HG03066 (cell line): ENCODE results near the gene MAPKAPK2.
"Not testable (repeated sequence)": the region's sequence is repeated elsewhere in the genome, so short reads cannot be mapped to it uniquely, and the experiment has no call there.

Experiments
- ATAC-seq: cut with Tn5 transposase; IDR thresholded peaks from one replicate; pipeline ENCODE4 v1.9.1; 2021; ENCODE audit warnings: low read depth; ENCODE audit not compliant: unreplicated experiment

MAPKAPK2 gene

DNA sequence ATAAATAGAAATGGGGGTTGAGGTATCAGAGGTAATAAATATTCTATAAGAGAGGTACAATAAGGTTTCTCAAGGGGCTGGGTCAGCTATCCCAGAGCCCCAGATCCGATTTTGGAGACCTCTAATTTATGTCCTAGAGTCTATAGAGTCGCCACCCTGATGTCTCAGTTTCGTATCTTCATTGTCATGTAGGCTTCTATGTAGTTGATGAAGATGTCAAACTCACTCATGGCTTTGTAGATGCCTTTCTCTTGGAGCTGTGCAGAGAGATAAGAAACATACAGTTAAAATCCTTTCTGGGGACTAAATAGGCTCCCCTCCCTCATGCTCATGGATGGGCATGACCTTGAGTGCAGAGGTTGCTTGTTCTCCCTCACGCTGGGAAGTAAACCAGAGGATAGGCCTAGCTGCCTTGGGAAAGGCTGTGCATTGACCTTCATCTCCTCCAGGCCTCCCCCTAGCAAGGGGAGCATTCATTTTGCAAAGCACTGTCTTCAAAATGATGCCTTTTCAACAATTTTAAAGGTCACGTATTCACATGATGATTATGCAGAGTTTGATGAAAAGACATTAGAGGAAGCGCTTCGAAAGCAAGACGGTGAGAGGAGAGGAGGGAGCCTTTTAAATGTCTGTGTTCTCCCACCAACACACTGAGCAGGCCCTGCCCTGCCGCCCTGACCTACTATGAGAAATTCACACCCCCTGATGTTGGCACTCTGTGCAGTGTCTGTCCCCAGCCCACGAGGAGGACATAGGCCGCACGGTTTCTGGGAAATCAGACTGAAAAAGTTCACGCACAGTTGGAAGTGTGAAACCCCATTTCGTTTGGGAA lies 84.0 kb downstream of the MAPKAPK2 start:
- peak; percentile 7 for ATAC-seq

DNA sequence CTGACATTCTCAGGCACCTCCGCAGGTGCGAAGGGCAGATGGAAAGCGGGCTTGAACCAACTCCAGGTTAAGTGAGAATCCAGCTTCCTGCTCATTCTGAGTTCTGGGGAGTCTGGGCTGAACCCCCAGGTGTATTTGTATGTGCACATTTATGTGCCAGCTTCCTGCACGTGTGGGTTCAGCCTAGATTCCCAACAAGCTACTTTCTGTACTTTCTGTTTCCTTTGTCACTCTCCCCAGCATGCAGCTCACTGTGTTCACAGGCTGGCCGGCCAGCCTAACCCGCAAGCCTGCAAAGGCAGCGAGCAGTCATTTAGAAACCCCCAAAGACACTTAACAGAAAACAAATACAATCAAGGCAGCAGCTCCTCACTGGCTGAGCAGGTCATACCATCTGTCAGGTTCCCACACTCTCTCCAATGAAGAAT lies 84.6 kb downstream of the MAPKAPK2 start:
- peak; percentile 52 for ATAC-seq

GRCh38 chr1:206770531-206771337 lies 86.0 kb downstream of the MAPKAPK2 start, which contains the start of gene IL19:
IL19 (plus strand) TSS chr1:206770773; CDS start chr1:206836663, 65,890 bp downstream.
- ATAC-seq, result no peak

- no peak for ATAC-seq
These were observed 86.6 kb downstream of the MAPKAPK2 start for GRCh38 chr1:206771338-206771692.

GRCh38 chr1:206772243-206772937 lies 87.7 kb downstream of the MAPKAPK2 start, which contains the start of gene IL10:
IL10 (minus strand) TSS chr1:206772494; CDS start chr1:206772435, 59 bp downstream.
- ATAC-seq, result no peak

DNA sequence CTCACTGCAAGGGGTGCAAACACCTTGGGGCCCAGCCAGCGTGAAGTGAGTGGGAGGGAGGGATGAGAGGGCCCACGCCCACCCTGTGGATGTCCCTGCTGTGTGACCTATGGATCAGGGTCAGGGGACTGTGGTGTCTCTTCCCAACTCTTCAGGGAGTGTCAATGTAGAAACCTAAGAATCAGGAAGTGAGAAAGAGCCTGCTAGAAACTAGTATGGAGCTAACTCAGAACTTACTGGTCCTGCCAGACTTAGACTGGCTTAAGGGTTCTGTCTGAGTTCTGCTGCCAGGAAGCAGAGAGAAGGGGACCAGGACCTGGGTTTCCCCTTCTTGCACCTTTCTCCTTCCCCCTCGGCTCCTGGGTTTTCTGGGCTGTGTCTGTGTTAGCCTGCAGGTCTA lies 89.4 kb downstream of the MAPKAPK2 start:
- ATAC-seq, result no peak

GRCh38 chr1:206776229-206776628 lies 91.5 kb downstream of the MAPKAPK2 start:
- ATAC-seq, result no peak

- no peak for ATAC-seq
These were observed 93.3 kb downstream of the MAPKAPK2 start for GRCh38 chr1:206778031-206778430.

- not testable (repeated sequence) for ATAC-seq
These were observed 94.2 kb downstream of the MAPKAPK2 start for GRCh38 chr1:206778911-206779310.

GRCh38 chr1:206779638-206780037 lies 94.9 kb downstream of the MAPKAPK2 start:
- no peak for ATAC-seq

DNA sequence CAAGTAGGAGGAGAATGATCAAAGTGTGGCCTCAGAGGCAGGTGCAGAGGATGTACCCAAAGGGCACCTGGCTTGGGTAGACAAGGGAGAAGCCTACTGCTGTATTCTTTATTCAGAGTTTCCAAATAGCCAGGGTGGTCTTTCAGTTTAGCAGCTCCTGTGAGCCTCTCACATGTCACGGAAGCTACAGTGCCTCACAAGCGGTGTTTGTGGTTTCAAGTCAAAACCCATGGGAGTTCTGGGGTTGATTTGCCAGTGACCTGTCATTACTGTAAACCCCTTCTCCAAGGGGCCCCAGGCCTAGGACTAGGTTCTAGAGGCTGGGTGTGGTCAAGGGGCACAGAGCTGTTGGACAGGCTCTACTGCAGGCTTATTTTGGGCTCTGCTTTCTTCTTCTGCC lies 97.7 kb downstream of the MAPKAPK2 start:
- peak; percentile 53 for ATAC-seq

GRCh38 chr1:206783506-206783905 lies 98.8 kb downstream of the MAPKAPK2 start:
- no peak for ATAC-seq
